NT2/D1 (cell line): ENCODE data around the gene PBX1.

Experiments
- DNase-seq: peaks from one replicate; pipeline ENCODE4 v3.0.0-alpha.2; 2011; ENCODE audit warnings: low read depth, low spot score
- H3K27me3 ChIP-seq: 2 replicates; pipeline ENCODE4 v1.6.0; 2011; ENCODE audit warnings: mild to moderate bottlenecking; ENCODE audit not compliant: insufficient read length, insufficient read depth
- H3K36me3 ChIP-seq: 2 replicates; pipeline ENCODE4 v1.6.1; 2011; ENCODE audit warnings: mild to moderate bottlenecking, low read length, mixed read lengths; ENCODE audit not compliant: insufficient read depth, insufficient read length
- H3K4me1 ChIP-seq: 2 replicates; pipeline ENCODE4 v1.5.1; 2011; ENCODE audit not compliant: insufficient read depth, insufficient read length
- H3K4me3 ChIP-seq: 2 replicates; pipeline ENCODE4 v1.5.1; 2011; ENCODE audit warnings: low read depth; ENCODE audit not compliant: insufficient read length
- H3K9ac ChIP-seq: 2 replicates; pipeline ENCODE4 v1.6.0; 2011; ENCODE audit warnings: low read depth; ENCODE audit not compliant: insufficient read length
- H3K9me3 ChIP-seq: 2 replicates; pipeline ENCODE4 v1.5.1; 2011; ENCODE audit warnings: mild to moderate bottlenecking, low read length; ENCODE audit not compliant: insufficient read depth
- SUZ12 ChIP-seq: IDR thresholded peaks from 2 replicates; pipeline ENCODE4 v1.6.1; 2011; ENCODE audit not compliant: insufficient read length, insufficient read depth; ENCODE audit errors: extremely low read depth
- YY1 ChIP-seq: IDR thresholded peaks from 2 replicates; pipeline ENCODE4 v1.6.1; 2011; ENCODE audit not compliant: insufficient read length, insufficient read depth
- ZNF274 ChIP-seq: IDR thresholded peaks from 2 replicates; pipeline ENCODE4 v1.6.1; 2011; ENCODE audit warnings: mild to moderate bottlenecking, low read depth, low read length

PBX1 gene

DNA sequence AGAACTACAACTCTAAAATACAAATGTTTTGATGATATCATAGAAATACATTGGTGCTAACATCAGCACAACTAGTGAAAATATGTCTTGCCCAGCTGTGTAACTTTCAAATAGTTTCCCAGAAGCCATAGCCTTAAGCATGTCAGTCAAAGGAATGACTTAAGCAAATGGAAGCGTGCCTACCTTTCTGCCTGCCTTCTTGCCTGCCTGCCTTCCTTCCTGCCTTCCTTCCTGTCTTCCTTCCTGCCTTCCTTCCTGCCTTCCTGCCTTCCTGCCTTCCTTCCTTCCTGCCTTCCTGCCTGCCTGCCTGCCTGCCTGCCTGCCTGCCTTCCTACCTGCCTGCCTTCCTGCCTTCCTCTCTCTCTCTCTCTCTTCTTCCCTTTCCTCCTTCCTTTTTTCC is 104.0 kb downstream of the PBX1 start:
- Histone ChIP-seq H3K9me3 (no peaks in the 10 kb centered on the region), H3K27me3 (no peaks in the 10 kb centered on the region), H3K4me3 (no peak overlapping the region), H3K36me3 (no peaks in the 10 kb centered on the region), H3K4me1 (no peaks in the 10 kb centered on the region), H3K9ac (no peak overlapping the region)
- TF ChIP-seq ZNF274 = no peak
- TF ChIP-seq YY1 = no peak
- no peak for TF ChIP-seq SUZ12
- no peak for DNase-seq

- TF ChIP-seq SUZ12 (no peak), ZNF274 (no peak), YY1 (no peak)
- H3K36me3 ChIP-seq = no peaks in the 10 kb centered on the region
- H3K9me3 ChIP-seq = no peaks in the 10 kb centered on the region; the same call in 1 of the 2 replicates
- no peak overlapping the region for H3K4me3 ChIP-seq
- no peak for DNase-seq
- no peak overlapping the region for H3K9ac ChIP-seq
- no peaks in the 10 kb centered on the region for H3K4me1 ChIP-seq
- no peaks in the 10 kb centered on the region for H3K27me3 ChIP-seq
These were observed 105.1 kb downstream of the PBX1 start for GRCh38 chr1:164664127-164664526.

- Histone ChIP-seq H3K4me3 (no peak overlapping the region), H3K4me1 (peaks cover 10% of the 10 kb centered on the region), H3K27me3 (no peaks in the 10 kb centered on the region), H3K36me3 (no peaks in the 10 kb centered on the region), H3K9me3 (no peaks in the 10 kb centered on the region; the same call in 1 of the 2 replicates), H3K9ac (no peak overlapping the region)
- TF ChIP-seq YY1 (no peak), SUZ12 (no peak), ZNF274 (no peak)
- no peak for DNase-seq
These were observed 108.0 kb downstream of the PBX1 start for GRCh38 chr1:164667001-164667400.

DNA sequence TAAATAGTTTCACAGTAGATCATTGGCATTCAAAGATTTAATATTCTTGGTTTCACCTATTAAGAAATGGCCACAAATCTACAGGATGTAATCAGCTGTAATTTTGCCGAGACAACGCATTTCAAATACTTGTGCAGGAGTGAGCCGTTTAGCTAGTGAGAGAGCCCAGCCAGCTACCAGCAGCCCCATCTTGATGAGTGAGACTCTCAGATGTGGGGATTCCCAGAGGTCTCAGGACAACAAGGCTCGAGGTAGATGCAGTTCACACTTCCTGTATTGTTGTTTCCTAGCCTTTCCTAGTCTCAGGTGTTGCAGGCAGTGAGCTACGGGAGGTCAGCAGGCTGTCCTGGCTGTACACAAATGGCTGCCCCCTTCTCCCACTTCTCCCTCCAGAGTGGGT is 108.6 kb downstream of the PBX1 start:
- Histone ChIP-seq H3K4me3 (no peak overlapping the region), H3K4me1 (peaks cover 10% of the 10 kb centered on the region), H3K36me3 (no peaks in the 10 kb centered on the region), H3K9me3 (no peaks in the 10 kb centered on the region; the same call in 1 of the 2 replicates), H3K27me3 (no peaks in the 10 kb centered on the region), H3K9ac (no peak overlapping the region)
- TF ChIP-seq SUZ12 (no peak), YY1 (no peak), ZNF274 (no peak)
- no peak for DNase-seq

DNA sequence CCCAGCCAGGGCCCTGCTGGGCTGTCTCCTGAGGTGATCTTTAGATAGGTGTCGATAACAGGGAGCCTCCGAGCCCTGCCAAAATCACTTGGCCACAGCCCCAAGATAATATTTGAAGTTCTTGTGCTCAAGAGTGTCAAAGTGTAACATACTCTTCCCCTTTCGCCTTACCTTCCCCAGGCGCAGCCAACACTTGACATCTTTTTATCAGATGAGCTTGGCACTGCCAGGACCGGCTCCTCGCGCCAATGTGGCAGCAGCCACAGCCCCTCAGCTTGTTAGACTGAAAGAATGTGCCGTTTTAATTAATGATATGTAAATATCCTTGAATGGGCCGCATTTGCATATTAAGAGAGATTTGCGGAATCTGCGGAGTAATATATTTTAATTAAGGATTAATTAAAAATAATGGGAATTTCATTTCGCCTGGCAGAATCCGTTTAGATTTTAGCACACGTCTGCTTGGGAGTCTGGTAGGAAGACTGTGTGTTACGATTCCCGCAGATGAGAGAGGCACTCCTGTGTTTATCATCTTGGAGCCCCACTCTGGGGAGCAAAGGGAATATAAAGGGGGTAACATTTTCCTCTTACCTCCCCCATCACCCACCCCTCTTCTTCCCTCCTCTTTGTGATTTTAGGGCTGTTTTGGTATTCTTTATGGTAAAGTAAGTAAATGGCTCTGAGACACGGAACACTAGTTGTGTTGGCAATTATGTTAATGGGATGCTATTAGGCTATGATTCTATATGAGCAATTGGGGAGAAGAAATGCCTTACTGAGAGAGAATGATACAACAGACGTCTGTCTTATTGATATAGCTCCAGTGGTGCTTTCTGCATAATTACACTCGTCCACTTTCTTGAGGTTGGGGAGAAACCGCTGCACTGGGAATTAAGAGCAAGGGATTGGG is 109.8 kb downstream of the PBX1 start:
- Histone ChIP-seq H3K4me3 (no peak overlapping the region), H3K9me3 (no peaks in the 10 kb centered on the region; the same call in 1 of the 2 replicates), H3K4me1 (peaks cover 10% of the 10 kb centered on the region), H3K9ac (no peak overlapping the region), H3K27me3 (no peaks in the 10 kb centered on the region), H3K36me3 (no peaks in the 10 kb centered on the region)
- TF ChIP-seq SUZ12 (no peak), ZNF274 (no peak), YY1 (no peak)
- DNase-seq = no peak

DNA sequence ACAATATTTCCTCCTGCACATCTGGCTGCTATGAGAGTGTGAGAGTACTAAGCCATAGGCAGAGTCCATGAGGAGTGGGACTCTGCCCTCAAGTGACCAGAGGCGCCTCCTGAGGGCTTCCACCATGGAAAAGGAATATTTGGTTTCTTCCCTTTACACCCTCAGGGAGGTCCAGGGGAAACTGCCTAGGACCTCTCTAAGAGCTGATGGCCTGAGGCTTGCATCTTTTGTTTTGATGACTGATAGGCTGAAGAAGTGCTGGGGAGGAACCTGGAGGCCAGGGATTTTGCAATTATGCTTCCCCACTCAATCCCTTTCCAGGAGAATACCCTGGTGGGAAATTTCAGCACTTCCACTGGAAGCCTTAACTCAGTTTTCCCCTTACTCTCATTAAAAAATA is 111.0 kb downstream of the PBX1 start:
- H3K36me3 ChIP-seq = no peaks in the 10 kb centered on the region
- no peak for DNase-seq
- peaks cover 10% of the 10 kb centered on the region for H3K4me1 ChIP-seq
- H3K9me3 ChIP-seq = no peaks in the 10 kb centered on the region; the same call in 1 of the 2 replicates
- no peak overlapping the region for H3K4me3 ChIP-seq
- H3K9ac ChIP-seq = no peak overlapping the region
- no peaks in the 10 kb centered on the region for H3K27me3 ChIP-seq
- TF ChIP-seq ZNF274 = no peak
- TF ChIP-seq SUZ12 = no peak
- TF ChIP-seq YY1 = no peak

DNA sequence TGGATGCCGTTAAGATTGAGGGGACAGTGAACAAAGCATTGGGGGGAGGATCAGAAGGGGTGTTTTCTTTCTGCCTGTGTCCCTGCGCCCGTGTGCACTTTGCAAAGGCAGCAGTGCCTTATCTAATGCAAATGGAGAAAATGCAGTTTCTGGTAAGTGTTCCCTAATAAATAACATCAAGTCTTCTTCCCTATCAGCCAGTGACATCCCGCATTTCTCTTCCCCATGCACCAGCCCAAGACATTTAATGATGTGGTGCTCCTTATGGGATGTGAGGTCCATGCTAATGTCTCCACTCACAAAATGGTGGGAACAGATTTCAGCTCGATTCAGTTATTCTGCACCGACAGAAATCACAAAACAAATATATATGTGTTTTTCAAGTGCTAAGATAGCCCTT is 111.8 kb downstream of the PBX1 start:
- no peak for TF ChIP-seq SUZ12
- TF ChIP-seq YY1 = no peak
- TF ChIP-seq ZNF274 = no peak
- Histone ChIP-seq H3K36me3 (no peaks in the 10 kb centered on the region), H3K9me3 (no peaks in the 10 kb centered on the region; the same call in 1 of the 2 replicates), H3K27me3 (no peaks in the 10 kb centered on the region), H3K9ac (no peak overlapping the region), H3K4me3 (no peak overlapping the region), H3K4me1 (peaks cover 10% of the 10 kb centered on the region)
- DNase-seq = no peak
